Glutamatergic neuron (in vitro differentiated cells): ENCODE results near the gene VIPAS39. TPM values are rescaled to one million over a fixed set of nuclear protein-coding genes. Genes with fewer than 3 reads are reported as not detected.
"Not testable (repeated sequence)": the region's sequence is repeated elsewhere in the genome, so short reads cannot be mapped to it uniquely, and the experiment has no call there.

ENCODE experiments used
- DNase-seq: peaks from one replicate; pipeline ENCODE4 v3.0.0; 2022
- H3K27ac Mint-ChIP-seq: one replicate; pipeline ENCODE4 v1.8.0; 2020; ENCODE audit warnings: mild to moderate bottlenecking, mixed read lengths, inconsistent platforms; ENCODE audit not compliant: unreplicated experiment
- H3K27me3 Mint-ChIP-seq: one replicate; pipeline ENCODE4 v1.8.0; 2020; ENCODE audit warnings: mild to moderate bottlenecking, moderate library complexity, mixed read lengths, inconsistent platforms; ENCODE audit not compliant: unreplicated experiment
- H3K36me3 Mint-ChIP-seq: one replicate; pipeline ENCODE4 v1.8.0; 2020; ENCODE audit warnings: mild to moderate bottlenecking, mixed read lengths, inconsistent platforms; ENCODE audit not compliant: unreplicated experiment
- H3K4me1 Mint-ChIP-seq: one replicate; pipeline ENCODE4 v1.8.0; 2020; ENCODE audit warnings: mild to moderate bottlenecking, low read depth, mixed read lengths, inconsistent platforms; ENCODE audit not compliant: unreplicated experiment
- H3K4me3 Mint-ChIP-seq: one replicate; pipeline ENCODE4 v1.8.0; 2020; ENCODE audit warnings: mild to moderate bottlenecking, mixed read lengths, inconsistent platforms; ENCODE audit not compliant: unreplicated experiment
- H3K9me3 Mint-ChIP-seq: one replicate; pipeline ENCODE4 v1.8.0; 2020; ENCODE audit warnings: mild to moderate bottlenecking, moderate library complexity, mixed read lengths, inconsistent platforms; ENCODE audit not compliant: unreplicated experiment
- total RNA-seq: library from RNA; stranded (reverse); fragmentation: NEBNext Ultra II Directional; extraction: Animal tissue kit (Norgen Biotek cat#: 25700); gene quantifications from one replicate; pipeline ENCODE4 v1.2.1, GENCODE V29; 2021; ENCODE audit not compliant: unreplicated experiment
- TF ChIP-seq, protein P1 (sequence below): fragments of 200-600 bp; sonication (generic); IDR thresholded peaks from one replicate; pipeline ENCODE4 v1.5.0; 2021; ENCODE audit not compliant: partially characterized antibody, unreplicated experiment

Gene VIPAS39
- total RNA-seq, 1 donor from 2014 or later = 31.6 TPM

DNA sequence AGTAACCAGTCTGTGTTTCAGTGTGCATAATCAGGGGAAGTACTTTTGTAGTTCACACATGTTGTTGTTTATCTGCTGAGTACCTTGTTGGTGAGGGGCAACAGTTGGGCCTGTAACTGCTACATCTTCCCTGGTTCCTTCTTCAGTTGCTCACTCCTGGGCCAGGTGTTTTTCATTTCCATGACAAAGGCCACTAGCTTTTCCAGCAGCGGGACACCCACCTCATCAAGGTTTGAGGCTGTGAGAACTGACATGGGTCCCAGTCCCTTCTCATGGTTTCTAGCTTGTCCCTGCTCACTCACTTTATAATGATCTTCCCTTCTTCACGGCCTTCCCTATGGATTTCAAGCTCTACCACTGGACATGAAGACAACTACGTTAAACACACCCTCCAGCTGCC, 32.5 kb downstream of the VIPAS39 start:
- peaks cover 14% of the 10 kb centered on the region for H3K36me3 Mint-ChIP-seq
- no peaks in the 10 kb centered on the region for H3K27me3 Mint-ChIP-seq
- H3K27ac Mint-ChIP-seq = no peak overlapping the region
- H3K4me1 Mint-ChIP-seq = no peaks in the 10 kb centered on the region
- H3K4me3 Mint-ChIP-seq = no peak overlapping the region
- TF ChIP-seq, protein P1, sequence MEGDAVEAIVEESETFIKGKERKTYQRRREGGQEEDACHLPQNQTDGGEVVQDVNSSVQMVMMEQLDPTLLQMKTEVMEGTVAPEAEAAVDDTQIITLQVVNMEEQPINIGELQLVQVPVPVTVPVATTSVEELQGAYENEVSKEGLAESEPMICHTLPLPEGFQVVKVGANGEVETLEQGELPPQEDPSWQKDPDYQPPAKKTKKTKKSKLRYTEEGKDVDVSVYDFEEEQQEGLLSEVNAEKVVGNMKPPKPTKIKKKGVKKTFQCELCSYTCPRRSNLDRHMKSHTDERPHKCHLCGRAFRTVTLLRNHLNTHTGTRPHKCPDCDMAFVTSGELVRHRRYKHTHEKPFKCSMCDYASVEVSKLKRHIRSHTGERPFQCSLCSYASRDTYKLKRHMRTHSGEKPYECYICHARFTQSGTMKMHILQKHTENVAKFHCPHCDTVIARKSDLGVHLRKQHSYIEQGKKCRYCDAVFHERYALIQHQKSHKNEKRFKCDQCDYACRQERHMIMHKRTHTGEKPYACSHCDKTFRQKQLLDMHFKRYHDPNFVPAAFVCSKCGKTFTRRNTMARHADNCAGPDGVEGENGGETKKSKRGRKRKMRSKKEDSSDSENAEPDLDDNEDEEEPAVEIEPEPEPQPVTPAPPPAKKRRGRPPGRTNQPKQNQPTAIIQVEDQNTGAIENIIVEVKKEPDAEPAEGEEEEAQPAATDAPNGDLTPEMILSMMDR = no peak
- no peak for DNase-seq
- H3K9me3 Mint-ChIP-seq = peaks cover 3% of the 10 kb centered on the region

GRCh38 chr14:77423423-77423822, 34.0 kb downstream of the VIPAS39 start, which contains the start of gene NOXRED1:
Gene NOXRED1 (minus strand): TSS chr14:77423523. CDS start chr14:77422889, 634 bp downstream.
- TF ChIP-seq, protein P1 = no peak
- Mint-ChIP-seq H3K9me3 (peaks cover 8% of the 10 kb centered on the region), H3K36me3 (peaks cover 18% of the 10 kb centered on the region), H3K4me3 (no peak within 1 kb of the TSS), H3K27me3 (no peaks in the 10 kb centered on the region), H3K27ac (no peak within 1 kb of the TSS), H3K4me1 (no peaks in the 10 kb centered on the region)
- no peak for DNase-seq

- Mint-ChIP-seq H3K27me3 (no peaks in the 10 kb centered on the region), H3K27ac (no peak overlapping the region), H3K4me3 (no peak overlapping the region), H3K4me1 (no peaks in the 10 kb centered on the region), H3K36me3 (peaks cover 25% of the 10 kb centered on the region), H3K9me3 (peaks cover 8% of the 10 kb centered on the region)
- no peak for DNase-seq
- TF ChIP-seq, protein P1 = no peak
Measured at GRCh38 chr14:77421201-77421600, 36.2 kb downstream of the VIPAS39 start.

DNA sequence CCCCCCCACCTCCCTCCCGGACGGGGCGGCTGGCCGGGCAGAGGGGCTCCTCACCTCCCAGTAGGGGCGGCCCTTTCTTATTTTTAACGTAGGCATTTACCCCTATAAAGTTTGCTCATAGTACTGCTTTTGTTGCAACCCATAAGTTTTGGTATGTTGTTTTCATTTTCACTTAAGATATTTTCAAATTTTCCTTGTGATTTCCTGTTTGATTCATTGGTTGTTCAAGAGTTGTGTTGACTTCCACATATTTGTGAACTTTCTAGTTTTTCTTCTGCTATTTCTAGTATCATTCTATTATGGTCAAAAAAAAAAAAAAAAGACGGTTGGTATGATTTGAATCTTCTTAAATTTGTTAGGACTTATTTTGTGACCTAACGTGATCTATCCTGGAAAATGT, 40.6 kb downstream of the VIPAS39 start:
- peaks cover 10% of the 10 kb centered on the region for H3K9me3 Mint-ChIP-seq
- DNase-seq = no peak
- TF ChIP-seq, protein P1 = no peak
- no peaks in the 10 kb centered on the region for H3K27me3 Mint-ChIP-seq
- no peak overlapping the region for H3K4me3 Mint-ChIP-seq
- H3K27ac Mint-ChIP-seq = no peak overlapping the region
- peaks cover 16% of the 10 kb centered on the region for H3K36me3 Mint-ChIP-seq
- H3K4me1 Mint-ChIP-seq = no peaks in the 10 kb centered on the region

GRCh38 chr14:77416098-77416497, 41.3 kb downstream of the VIPAS39 start:
- H3K4me3 Mint-ChIP-seq, H3K27me3 Mint-ChIP-seq, DNase-seq, H3K27ac Mint-ChIP-seq, H3K9me3 Mint-ChIP-seq, H3K4me1 Mint-ChIP-seq: not testable (repeated sequence)
- H3K36me3 Mint-ChIP-seq = peaks cover 16% of the 10 kb centered on the region

- H3K4me1 Mint-ChIP-seq, H3K9me3 Mint-ChIP-seq, H3K4me3 Mint-ChIP-seq, H3K27ac Mint-ChIP-seq, H3K27me3 Mint-ChIP-seq, DNase-seq: not testable (repeated sequence)
- peaks cover 16% of the 10 kb centered on the region for H3K36me3 Mint-ChIP-seq
Measured at GRCh38 chr14:77415403-77416030, 41.9 kb downstream of the VIPAS39 start.
